Mononuclear cell (primary cell): Measurements from ENCODE around the gene RNF11. TPM values are rescaled to one million over a fixed set of nuclear protein-coding genes. Genes with fewer than 3 reads are reported as not detected.
A peak's percentile ranks its signal among the peaks of the same experiment; 100 is the strongest.

Experiments used
- H3K27me3 ChIP-seq: 2 replicates; pipeline ENCODE4 v1.6.0; 2011; ENCODE audit warnings: low read length, control low read depth; ENCODE audit not compliant: insufficient read depth
- H3K4me1 ChIP-seq: 2 replicates; pipeline ENCODE4 v1.5.1; 2011; ENCODE audit warnings: mild to moderate bottlenecking, low read length, control low read depth; ENCODE audit not compliant: insufficient read depth
- H3K4me3 ChIP-seq: 2 replicates; pipeline ENCODE4 v1.5.1; 2011; ENCODE audit warnings: mild to moderate bottlenecking, low read length, moderate library complexity
- H3K9me3 ChIP-seq: 2 replicates; pipeline ENCODE4 v1.5.1; 2011; ENCODE audit warnings: low read depth, mild to moderate bottlenecking, control low read depth, low read length
- total RNA-seq: library from RNA; depleted of rRNA; stranded (reverse); fragments of >200 nt; gene quantifications from one replicate; pipeline ENCODE4 v1.2.3, GENCODE V29; 2012

The RNF11 gene, protein sequence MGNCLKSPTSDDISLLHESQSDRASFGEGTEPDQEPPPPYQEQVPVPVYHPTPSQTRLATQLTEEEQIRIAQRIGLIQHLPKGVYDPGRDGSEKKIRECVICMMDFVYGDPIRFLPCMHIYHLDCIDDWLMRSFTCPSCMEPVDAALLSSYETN
- 134 TPM for total RNA-seq

DNA sequence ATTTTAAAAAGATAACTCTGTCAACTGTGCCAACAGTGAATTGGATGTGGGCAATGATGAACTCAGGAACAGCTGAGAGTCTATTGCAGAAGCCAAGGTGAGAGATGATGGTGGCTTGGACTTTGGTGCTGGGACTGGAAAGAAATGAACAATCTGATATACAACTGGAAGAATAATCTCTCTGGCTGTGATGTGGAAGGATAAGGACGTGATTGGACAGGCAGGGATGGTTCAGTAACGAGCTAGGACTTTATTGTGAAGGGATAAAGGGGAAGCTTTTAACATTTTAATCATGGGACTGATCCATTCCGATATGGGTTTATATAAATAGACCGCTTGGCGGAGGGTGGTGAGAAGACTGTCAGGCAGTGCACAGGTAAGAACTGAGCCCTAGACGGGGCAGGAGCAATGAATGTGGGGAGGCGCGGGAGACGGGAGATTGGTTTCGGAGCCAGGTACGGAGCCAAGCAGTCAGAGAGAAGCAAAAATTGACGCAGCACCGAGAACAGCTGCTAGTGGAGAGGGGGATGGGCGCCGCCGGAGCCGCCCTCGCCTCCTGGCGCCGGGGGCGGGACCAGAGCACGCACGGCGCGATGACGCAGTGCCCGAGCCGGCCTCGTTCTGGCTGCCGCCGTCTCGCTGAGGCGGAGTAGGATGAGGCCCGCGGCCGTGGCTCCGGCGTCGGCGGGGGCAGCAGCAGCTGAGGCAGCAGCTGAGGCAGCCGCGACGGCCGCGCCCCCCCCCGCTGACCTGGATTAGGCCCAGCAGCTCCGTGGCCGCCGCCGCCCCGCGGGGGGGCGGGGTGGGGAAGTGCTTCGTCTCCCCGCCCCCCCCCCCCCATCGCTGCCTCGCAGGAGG is at the start of gene RNF11:
Gene RNF11, plus strand, starts transcription at position 601 of the 858 bp plus-strand sequence. CDS start 484 bp downstream, outside the sequence.
- no peaks in the 10 kb centered on the region for H3K27me3 ChIP-seq
- H3K9me3 ChIP-seq, result no peaks in the 10 kb centered on the region
- peak within 1 kb of the TSS; percentile 97 for H3K4me3 ChIP-seq
- peaks cover 42% of the 10 kb centered on the region for H3K4me1 ChIP-seq

DNA sequence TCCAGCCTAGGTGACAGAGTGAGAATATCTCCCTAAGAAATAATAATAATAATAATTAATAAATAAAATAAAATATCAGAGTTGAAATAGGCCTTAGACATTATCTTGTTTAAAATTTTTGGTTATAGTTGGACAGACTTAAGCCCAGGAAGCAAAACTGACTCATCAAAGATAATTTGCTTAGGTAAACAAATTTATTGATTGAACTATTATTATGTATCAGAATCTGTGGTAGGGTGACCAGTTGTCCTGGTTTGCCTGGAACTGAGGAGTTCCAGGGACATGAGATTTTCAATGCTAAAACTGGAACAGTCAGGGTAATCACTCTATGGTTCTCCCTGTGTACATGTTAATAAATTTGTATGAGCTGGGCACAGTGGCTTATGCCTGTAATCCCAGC is 47.8 kb upstream of the RNF11 start:
- H3K4me1 ChIP-seq, result peaks cover 4% of the 10 kb centered on the region
- peaks cover 3% of the 10 kb centered on the region for H3K27me3 ChIP-seq
- no peak overlapping the region for H3K4me3 ChIP-seq
- H3K9me3 ChIP-seq, result no peaks in the 10 kb centered on the region

DNA sequence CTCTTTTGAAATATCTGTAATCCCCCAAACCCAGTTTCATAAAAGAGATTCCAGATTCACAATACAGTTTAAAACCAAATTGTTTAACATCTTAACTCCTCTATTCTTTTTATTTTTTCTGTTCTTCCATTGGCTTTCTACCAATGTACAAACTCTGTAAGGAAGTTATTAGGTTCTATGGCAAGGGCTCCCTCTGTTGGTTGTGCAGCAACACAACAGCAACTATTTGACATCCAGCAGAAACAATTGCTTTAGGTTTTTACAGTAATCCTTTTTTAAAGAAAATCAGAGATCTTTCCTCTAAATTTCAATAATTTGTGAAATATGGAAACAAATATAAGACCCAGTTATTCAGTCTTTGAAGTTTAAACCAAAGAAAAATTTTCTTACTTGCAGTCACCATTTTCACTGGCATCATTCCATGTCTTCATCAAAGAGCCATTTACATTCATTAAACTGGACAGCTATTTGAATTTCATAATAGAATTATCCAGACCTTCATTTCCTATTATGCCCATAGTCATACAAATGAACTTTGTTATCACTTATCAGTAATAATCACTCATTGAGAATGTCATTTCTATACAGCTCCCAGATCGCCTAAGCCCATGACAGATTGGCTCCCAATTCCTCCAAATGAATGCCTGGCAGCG is 46.5 kb upstream of the RNF11 start:
- peaks cover 4% of the 10 kb centered on the region for H3K4me1 ChIP-seq
- no peaks in the 10 kb centered on the region for H3K9me3 ChIP-seq
- no peaks in the 10 kb centered on the region for H3K27me3 ChIP-seq
- H3K4me3 ChIP-seq, result no peak overlapping the region

DNA sequence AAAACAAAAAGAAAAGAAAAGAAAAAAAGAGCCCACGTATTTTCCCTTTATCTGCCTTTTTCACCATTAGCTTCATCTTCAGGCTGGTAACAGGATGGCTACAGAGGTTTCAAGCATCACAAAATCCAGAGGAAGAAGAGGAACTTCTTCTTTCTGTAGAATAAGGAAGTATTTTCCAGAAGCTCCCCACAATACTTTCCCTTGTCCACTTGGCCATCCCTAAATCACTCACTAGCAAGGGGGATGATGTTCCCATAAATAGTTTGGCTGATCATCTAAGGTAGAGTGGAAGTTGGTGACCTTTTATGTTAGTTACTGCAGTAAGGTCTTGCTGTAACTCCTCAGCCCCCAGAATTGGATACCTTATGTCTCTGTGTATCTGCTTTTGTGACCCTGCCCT is 45.1 kb upstream of the RNF11 start:
- no peaks in the 10 kb centered on the region for H3K27me3 ChIP-seq
- H3K4me3 ChIP-seq, result no peak overlapping the region
- no peaks in the 10 kb centered on the region for H3K9me3 ChIP-seq
- H3K4me1 ChIP-seq, result peaks cover 4% of the 10 kb centered on the region

DNA sequence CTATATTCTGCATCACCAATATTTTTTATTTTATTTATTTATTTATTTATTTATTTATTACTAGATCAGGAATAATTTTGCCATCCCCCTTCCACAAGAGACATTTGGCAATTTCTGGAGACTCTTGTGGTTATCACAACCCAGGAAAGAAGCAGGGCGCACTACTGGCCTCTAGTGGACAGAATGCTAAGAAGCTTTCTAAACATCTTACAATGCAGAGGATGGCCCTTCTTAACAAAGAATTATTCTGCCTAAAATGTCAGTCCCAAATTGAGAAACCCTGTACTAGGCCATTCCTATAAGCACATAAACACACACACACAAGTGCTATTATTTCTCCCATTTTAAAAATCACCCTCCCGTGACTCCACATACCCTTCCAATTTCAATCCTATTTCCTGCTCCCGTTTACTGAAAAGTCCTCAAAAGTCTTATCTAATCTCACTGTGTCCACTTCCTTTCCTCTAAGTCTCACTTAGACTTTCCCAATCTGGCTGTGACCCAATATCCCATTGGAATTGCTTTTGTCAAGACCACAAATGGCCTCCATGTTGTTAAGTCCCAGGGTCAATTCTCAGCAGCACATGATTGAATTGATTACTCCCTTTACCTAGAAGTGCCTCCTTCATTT is 43.7 kb upstream of the RNF11 start:
- H3K27me3 ChIP-seq, result no peaks in the 10 kb centered on the region
- no peak overlapping the region for H3K4me3 ChIP-seq
- H3K9me3 ChIP-seq, result no peaks in the 10 kb centered on the region
- peaks cover 4% of the 10 kb centered on the region for H3K4me1 ChIP-seq

DNA sequence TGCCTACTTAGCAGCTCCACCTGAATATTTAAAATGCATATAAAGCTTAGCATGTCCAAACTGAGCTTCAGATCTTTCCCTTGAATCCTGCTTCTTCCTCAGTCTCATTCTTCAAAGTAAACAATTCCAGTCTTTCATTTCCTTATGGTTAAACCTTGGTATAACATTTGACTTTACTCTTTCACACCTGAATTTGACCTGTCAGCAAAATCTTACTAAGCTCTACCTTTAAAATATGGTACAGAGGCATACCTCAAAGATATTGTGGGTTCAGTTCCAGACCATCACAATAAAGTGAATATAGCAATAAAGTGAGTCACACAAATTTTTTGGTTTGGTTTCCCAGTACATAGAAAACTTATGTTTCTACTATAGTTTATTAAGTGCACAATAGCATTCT is 42.5 kb upstream of the RNF11 start:
- H3K4me1 ChIP-seq, result peaks cover 4% of the 10 kb centered on the region
- no peak overlapping the region for H3K4me3 ChIP-seq
- H3K9me3 ChIP-seq, result no peaks in the 10 kb centered on the region
- H3K27me3 ChIP-seq, result no peaks in the 10 kb centered on the region

DNA sequence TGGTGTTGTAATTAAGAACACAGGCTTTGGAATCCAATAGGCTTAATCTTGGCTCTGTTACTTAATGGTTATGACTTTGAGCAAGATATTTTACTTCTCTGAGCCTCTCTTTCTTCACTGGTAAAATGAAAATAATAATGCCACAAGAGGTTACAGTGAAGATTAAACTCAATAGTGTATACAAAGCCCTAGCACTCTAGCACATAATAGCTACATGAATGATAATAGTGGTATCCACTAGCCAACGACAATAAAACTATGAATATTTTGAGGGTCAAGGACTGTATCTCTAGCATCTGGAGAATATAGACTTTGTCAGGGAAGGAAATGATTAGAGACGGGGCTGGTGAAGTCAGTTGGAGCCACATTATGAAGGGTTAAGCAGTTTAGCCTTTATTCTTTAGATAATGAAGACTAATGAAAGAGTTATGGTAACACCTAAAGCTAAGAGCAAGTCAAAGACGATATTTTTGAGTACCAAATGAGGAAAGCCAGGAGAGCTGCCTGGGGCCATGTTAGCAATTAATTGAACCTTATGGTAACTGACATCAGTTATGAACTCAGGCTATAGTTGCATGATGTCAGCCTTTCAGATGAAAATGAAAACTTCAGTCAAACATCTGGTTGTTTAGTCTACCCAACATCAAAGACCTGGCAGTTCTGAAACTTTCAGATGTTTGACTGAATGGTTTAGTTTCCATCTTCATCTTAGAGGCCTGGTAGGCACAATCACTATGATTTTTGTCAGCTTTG is 32.8 kb upstream of the RNF11 start:
- Histone ChIP-seq H3K4me3 (no peak overlapping the region), H3K27me3 (no peaks in the 10 kb centered on the region), H3K4me1 (no peaks in the 10 kb centered on the region), H3K9me3 (no peaks in the 10 kb centered on the region)

DNA sequence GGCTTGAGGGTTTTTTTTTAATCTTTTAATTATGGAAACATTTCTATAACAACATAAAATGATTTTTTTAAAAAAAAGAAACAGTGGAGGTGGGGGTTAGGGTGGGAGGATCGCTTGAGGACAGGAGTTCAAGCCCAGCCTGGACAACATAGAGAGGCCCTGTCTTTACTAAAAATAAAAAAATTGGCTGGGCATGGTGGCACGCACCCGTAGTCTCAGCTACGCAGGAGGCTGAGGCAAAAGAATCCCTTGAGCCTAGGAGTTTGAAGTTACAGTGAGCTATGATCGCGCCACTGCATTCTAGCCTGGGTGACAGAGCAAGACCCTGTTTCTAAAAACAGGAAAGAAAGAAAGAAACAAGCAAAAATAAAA is 32.2 kb upstream of the RNF11 start:
- no peak overlapping the region for H3K4me3 ChIP-seq
- H3K4me1 ChIP-seq, result no peaks in the 10 kb centered on the region
- no peaks in the 10 kb centered on the region for H3K27me3 ChIP-seq
- H3K9me3 ChIP-seq, result no peaks in the 10 kb centered on the region

DNA sequence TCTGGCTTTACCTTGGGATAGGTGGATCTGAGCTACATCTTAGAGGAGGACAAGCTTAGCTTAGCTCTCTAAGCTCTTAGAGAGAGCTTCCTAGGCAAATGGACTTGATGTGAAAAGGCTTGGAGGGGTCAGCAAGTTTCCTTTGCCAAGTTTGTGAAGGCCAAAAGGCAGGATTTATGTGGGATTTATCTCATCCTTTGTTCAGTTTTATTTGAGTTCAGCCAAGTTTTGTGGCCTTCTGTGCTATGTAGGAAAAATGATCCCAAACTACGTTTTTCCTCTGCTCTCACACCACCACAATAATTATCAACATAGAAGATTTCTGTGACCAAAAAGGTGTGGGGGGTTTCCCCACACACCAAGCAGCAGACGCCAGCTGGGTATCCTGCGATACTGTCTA is 26.0 kb upstream of the RNF11 start:
- Histone ChIP-seq H3K27me3 (no peaks in the 10 kb centered on the region), H3K9me3 (no peaks in the 10 kb centered on the region), H3K4me3 (no peak overlapping the region), H3K4me1 (peaks cover 16% of the 10 kb centered on the region)

DNA sequence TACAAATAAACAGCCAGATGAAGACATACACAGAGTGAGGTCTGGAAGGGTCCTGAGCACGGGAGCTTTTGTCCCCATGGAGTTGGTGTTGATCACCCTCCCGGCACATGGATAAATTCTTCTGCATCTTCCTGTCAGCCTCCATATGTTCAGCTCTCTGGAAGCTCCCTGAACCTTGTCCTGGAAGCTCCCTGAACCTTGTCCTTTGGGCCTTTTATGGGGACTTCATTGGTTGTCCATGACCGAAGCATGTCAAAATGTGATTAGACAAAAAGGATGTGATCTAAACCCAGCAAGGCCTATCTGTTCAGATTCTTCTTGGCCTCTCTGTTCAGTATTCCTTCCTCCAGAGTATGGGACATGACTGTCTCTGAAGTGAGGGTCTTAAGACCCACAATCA is 25.4 kb upstream of the RNF11 start:
- Histone ChIP-seq H3K4me1 (peaks cover 22% of the 10 kb centered on the region), H3K9me3 (no peaks in the 10 kb centered on the region), H3K4me3 (no peak overlapping the region), H3K27me3 (no peaks in the 10 kb centered on the region)

DNA sequence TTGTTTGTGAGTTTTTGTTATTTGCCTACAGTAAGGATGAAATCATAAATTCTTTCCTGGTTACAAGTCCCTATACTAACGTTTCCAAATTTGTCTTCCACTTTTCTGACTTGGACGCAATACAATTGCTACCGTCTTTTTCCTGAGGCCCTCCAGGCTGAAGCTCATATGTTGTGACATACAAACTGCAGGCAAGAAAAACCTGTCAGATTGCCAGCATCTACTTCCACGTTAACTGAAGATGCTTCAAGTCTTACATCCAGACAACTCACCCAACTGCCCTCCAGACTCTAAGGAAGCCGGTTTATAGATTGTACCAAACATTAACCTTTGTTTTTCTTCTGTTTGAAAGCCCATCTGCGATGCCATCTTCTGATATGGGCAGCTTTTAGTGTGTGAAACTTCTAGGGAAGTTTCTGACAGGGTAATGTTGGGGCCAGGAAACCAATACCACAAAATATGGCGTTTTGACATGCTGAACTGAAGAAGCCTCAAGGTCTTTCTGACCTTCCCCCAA is 21.4 kb upstream of the RNF11 start:
- H3K27me3 ChIP-seq, result no peaks in the 10 kb centered on the region
- H3K4me1 ChIP-seq, result peaks cover 22% of the 10 kb centered on the region
- H3K9me3 ChIP-seq, result no peaks in the 10 kb centered on the region
- H3K4me3 ChIP-seq, result no peak overlapping the region

DNA sequence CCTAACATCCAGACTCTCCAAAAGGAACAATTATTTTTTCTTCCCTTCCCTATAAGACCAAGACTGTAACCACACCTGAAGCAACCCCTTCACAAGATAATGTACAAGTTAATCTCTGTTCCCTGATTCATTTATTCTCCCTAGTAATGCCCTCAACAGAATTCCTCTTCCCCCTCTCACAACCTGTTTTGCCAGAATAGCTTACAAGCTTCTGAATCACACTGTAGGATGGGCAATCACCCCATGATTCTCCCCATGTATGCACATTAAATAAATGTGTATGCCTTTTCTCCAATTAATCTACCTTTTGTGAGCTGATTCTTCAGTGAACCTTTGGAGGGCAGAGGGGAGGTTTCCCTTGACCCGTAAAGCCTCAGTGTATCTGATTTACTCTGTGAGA is 20.9 kb upstream of the RNF11 start:
- Histone ChIP-seq H3K4me3 (no peak overlapping the region), H3K4me1 (peaks cover 22% of the 10 kb centered on the region), H3K9me3 (no peaks in the 10 kb centered on the region), H3K27me3 (no peaks in the 10 kb centered on the region)

DNA sequence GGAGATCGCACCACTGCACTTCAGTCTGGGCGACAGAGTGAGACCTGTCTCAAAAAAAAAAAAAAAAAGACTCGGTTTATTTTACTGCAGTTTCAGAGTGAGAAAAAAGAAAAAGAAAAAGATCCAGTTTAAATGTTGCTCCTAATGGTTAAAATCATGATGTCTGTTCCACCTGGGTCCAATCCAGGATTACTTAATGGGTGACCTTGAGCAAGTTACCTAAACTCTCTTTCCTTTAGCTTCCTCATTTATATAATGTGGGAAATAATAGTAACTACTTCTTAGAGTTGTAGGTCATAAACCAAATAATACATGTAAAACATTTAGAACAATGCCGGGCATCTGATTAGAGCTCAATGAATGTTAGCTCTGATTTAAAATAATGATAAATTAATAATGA is 19.4 kb upstream of the RNF11 start:
- H3K9me3 ChIP-seq, result no peaks in the 10 kb centered on the region
- H3K4me1 ChIP-seq, result peaks cover 22% of the 10 kb centered on the region
- no peak overlapping the region for H3K4me3 ChIP-seq
- H3K27me3 ChIP-seq, result no peaks in the 10 kb centered on the region

DNA sequence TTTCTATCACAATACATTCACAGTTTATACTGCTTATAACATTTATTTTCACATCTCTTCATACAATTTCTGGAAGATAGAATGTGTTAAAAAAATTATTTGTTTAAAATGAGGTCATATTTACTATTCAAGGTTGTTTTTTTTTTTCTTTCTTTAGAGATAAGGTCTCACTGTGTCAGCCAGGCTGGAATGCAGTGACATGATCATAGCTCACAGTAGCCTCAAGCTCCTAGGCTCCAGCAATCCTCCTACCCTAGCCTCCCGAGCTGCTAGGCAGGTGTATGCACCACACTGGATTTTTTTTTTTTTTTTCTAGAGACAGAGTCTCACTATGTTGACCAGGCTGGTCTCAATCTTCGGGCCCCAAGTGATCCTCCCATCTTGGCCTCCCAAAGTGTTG is 19.0 kb upstream of the RNF11 start:
- Histone ChIP-seq H3K4me3 (no peak overlapping the region), H3K4me1 (peaks cover 22% of the 10 kb centered on the region), H3K9me3 (no peaks in the 10 kb centered on the region), H3K27me3 (no peaks in the 10 kb centered on the region)
